SK-N-SH (cell line): ENCODE results near the gene MICALL1. TPM values are rescaled to one million over a fixed set of nuclear protein-coding genes. Genes with fewer than 3 reads are reported as not detected.

Experiments
- CTCF ChIA-PET: fragments of 300-600, 350-600 bp; formaldehyde crosslinking; extraction: SDS; loops from one replicate; lab custom pipeline; 2021; lab: Yijun Ruan, JAX
- POLR2A ChIA-PET: fragments of 350-600 bp; sonication (Branson Sonifier 250); formaldehyde crosslinking; extraction: SDS; loops from one replicate; lab custom pipeline; 2020; ENCODE audit warnings: antibody characterized with exemption, inconsistent platforms; lab: Yijun Ruan, JAX
- DNase-seq: peaks from one replicate; pipeline ENCODE4 v3.0.0; 2012
- H2AFZ ChIP-seq: fragments of 200-600 bp; sonication (generic); 2 replicates; pipeline ENCODE4 v1.8.1; 2016; ENCODE audit warnings: antibody characterized with exemption, mild to moderate bottlenecking, low read depth
- H3F3A ChIP-seq: fragments of 200-600 bp; sonication (generic); replicated peaks from 2 replicates; pipeline ENCODE3; 2016; ENCODE audit warnings: antibody characterized with exemption, mild to moderate bottlenecking; ENCODE audit not compliant: insufficient read depth
- H3K27ac ChIP-seq, 2 experiments: fragments of 200-500 bp in 1 of 2; fragments of 200-600 bp in 1 of 2; sonication (Bioruptor generic) in 1 of 2; sonication (generic), shearing (Covaris generic) in 1 of 2; 2 replicates each; pipeline versions ENCODE4 v1.5.1 to v1.6.1; 2014 to 2016; ENCODE audit warnings: low read depth in 2 of 2, inconsistent platforms in 1 of 2, low read length in 1 of 2, mild to moderate bottlenecking in 1 of 2, mixed read lengths in 1 of 2
- H3K27me3 ChIP-seq: fragments of 200-600 bp; sonication (generic), shearing (Covaris generic); 2 replicates; pipeline ENCODE4 v1.6.1; 2016; ENCODE audit warnings: mixed run types; ENCODE audit not compliant: insufficient read depth
- H3K36me3 ChIP-seq, 2 experiments: fragments of 200-500 bp in 1 of 2; fragments of 200-600 bp in 1 of 2; sonication (Bioruptor generic) in 1 of 2; sonication (generic) in 1 of 2; replicated peaks in 1 of 2; 2 replicates each; pipeline versions ENCODE3 to v1.5.1; 2014 to 2016; ENCODE audit warnings: low read length in 1 of 2, mild to moderate bottlenecking in 1 of 2; ENCODE audit not compliant: insufficient read depth in 2 of 2, control insufficient read depth in 1 of 2
- H3K4me1 ChIP-seq, 2 experiments: fragments of 200-500 bp in 1 of 2; fragments of 200-600 bp in 1 of 2; sonication (Bioruptor generic) in 1 of 2; sonication (generic), shearing (Covaris generic) in 1 of 2; 2 replicates each; pipeline versions ENCODE4 v1.5.1 to v1.6.1; 2014 to 2016; ENCODE audit warnings: low read depth in 1 of 2, low read length in 1 of 2, mixed run types in 1 of 2; ENCODE audit not compliant: insufficient read depth in 2 of 2, control insufficient read depth in 1 of 2
- H3K4me2 ChIP-seq: fragments of 200-600 bp; sonication (generic), shearing (Covaris generic); 2 replicates; pipeline ENCODE4 v1.6.1; 2017; ENCODE audit warnings: mixed run types
- H3K4me3 ChIP-seq, 2 experiments: fragments of 200-500 bp in 1 of 2; fragments of 200-600 bp in 1 of 2; sonication (Bioruptor generic) in 1 of 2; sonication (generic), shearing (Covaris generic) in 1 of 2; 2 replicates each; pipeline versions ENCODE4 v1.5.1 to v1.8.1; 2014 to 2016; ENCODE audit warnings: low read depth in 2 of 2, inconsistent platforms in 1 of 2, low read length in 1 of 2, mild to moderate bottlenecking in 1 of 2, mixed read lengths in 1 of 2, moderate library complexity in 1 of 2
- H3K79me2 ChIP-seq: fragments of 200-600 bp; sonication (generic); 2 replicates; pipeline ENCODE4 v1.8.1; 2017; ENCODE audit warnings: mild to moderate bottlenecking; ENCODE audit not compliant: insufficient read depth
- H3K9ac ChIP-seq: fragments of 200-600 bp; sonication (generic); 2 replicates; pipeline ENCODE4 v1.6.1; 2017; ENCODE audit warnings: mixed run types
- H3K9me2 ChIP-seq: fragments of 200-600 bp; sonication (generic); 2 replicates; pipeline ENCODE4 v1.6.1; 2017; ENCODE audit warnings: mixed run types
- H3K9me3 ChIP-seq: fragments of 200-600 bp; sonication (generic); 2 replicates; pipeline ENCODE4 v1.6.1; 2017; ENCODE audit warnings: mixed run types, mild to moderate bottlenecking, moderate library complexity
- H4K20me1 ChIP-seq: fragments of 200-600 bp; sonication (generic); 2 replicates; pipeline ENCODE4 v1.6.1; 2017; ENCODE audit warnings: mild to moderate bottlenecking, mixed run types; ENCODE audit not compliant: insufficient read depth
- ELF1 ChIP-seq: IDR thresholded peaks from 2 replicates; pipeline ENCODE4 v1.4.0; 2012
- GATA2 ChIP-seq: sonication (generic); formaldehyde crosslinking; IDR thresholded peaks from 2 replicates; pipeline ENCODE4 v1.5.0; 2020; ENCODE audit warnings: mild to moderate bottlenecking, missing genetic modification reagents
- MXI1 ChIP-seq: IDR thresholded peaks from 2 replicates; pipeline ENCODE4 v1.6.1; 2012; ENCODE audit warnings: mild to moderate bottlenecking, low read depth, low read length, improper control_type of control experiment
- NFIC ChIP-seq: IDR thresholded peaks from 2 replicates; pipeline ENCODE4 v1.4.0; 2012; ENCODE audit warnings: borderline replicate concordance
- REST ChIP-seq: IDR thresholded peaks from 2 replicates; pipeline ENCODE4 v1.6.1; 2012; ENCODE audit warnings: mild to moderate bottlenecking, low read depth, low read length, moderate library complexity
- RFX5 ChIP-seq: IDR thresholded peaks from 2 replicates; pipeline ENCODE4 v1.6.1; 2012; ENCODE audit warnings: mild to moderate bottlenecking, improper control_type of control experiment, low read length
- RXRA ChIP-seq: IDR thresholded peaks from 2 replicates; pipeline ENCODE4 v1.4.0; 2012; ENCODE audit warnings: low read depth, mild to moderate bottlenecking, borderline replicate concordance
- SMC3 ChIP-seq: IDR thresholded peaks from 2 replicates; pipeline ENCODE4 v1.6.1; 2012; ENCODE audit warnings: low read depth, low read length, improper control_type of control experiment
- TAF1 ChIP-seq: IDR thresholded peaks from 2 replicates; pipeline ENCODE4 v1.6.1; 2012; ENCODE audit warnings: low read depth, mild to moderate bottlenecking, low read length, moderate library complexity, borderline replicate concordance
- TEAD4 ChIP-seq: IDR thresholded peaks from 2 replicates; pipeline ENCODE4 v1.4.0; 2012; ENCODE audit warnings: mild to moderate bottlenecking, borderline replicate concordance; ENCODE audit not compliant: insufficient read depth
- USF1 ChIP-seq: IDR thresholded peaks from 2 replicates; pipeline ENCODE4 v1.4.0; 2012; ENCODE audit warnings: low read depth, borderline replicate concordance
- WGBS: methylation state at CpG from one replicate; pipeline ENCODE4 v1.1.6; 2017; ENCODE audit warnings: low lambda C conversion rate; 5-methylcytosine and 5-hydroxymethylcytosine counted together
- polyA plus RNA-seq, 3 experiments: library from polyadenylated mRNA; depleted of rRNA; stranded (reverse); fragments of >200 nt; gene quantifications; 2 replicates each; pipeline ENCODE4 v1.2.3, GENCODE V29; 2012
- TF ChIP-seq, protein P1 (sequence below): fragments of 150-350 bp; IDR thresholded peaks from 2 replicates; pipeline ENCODE4 v1.6.1; 2017; ENCODE audit warnings: antibody characterized with exemption, low read length, low read depth, borderline replicate concordance

Gene MICALL1
- polyA plus RNA-seq, 1 of the 3 experiments (the other 2 are of a cell fraction): 12.9 TPM

GRCh38 chr22:37893583-37893983, 12.5 kb upstream of the MICALL1 start:
- Histone ChIP-seq H3K27me3 (no peaks in the 10 kb centered on the region), H3K9ac (no peak overlapping the region), H3K4me3 (no peak overlapping the region), H3K4me1 (peaks cover 4 to 13% of the 10 kb centered on the region in 2 experiments; a peak in 2 of 4 replicates), H3K79me2 (no peaks in the 10 kb centered on the region), H3K9me2 (no peaks in the 10 kb centered on the region), H3K4me2 (no peak overlapping the region), H4K20me1 (no peaks in the 10 kb centered on the region), H3K9me3 (no peaks in the 10 kb centered on the region), H3F3A (peaks cover 12% of the 10 kb centered on the region), H3K27ac (no peak overlapping the region; a peak in 1 of 4 replicates), H2AFZ (no peak overlapping the region), H3K36me3 (peaks cover 19 to 29% of the 10 kb centered on the region in 2 experiments)
- CTCF ChIA-PET: interaction anchor here (0.8 to 5.5 kb wide), 2 partner anchors 12 to 76 kb away, joined by 3 to 16 read pairs; partner anchors contain the start of gene MICALL1
- no peak for DNase-seq
- TF ChIP-seq SMC3 (no peak), TAF1 (no peak), RXRA (no peak), USF1 (no peak), TEAD4 (no peak), GATA2 (CRISPR knock-in tag) (no peak), NFIC (no peak), ELF1 (no peak), RFX5 (no peak), REST (no peak), MXI1 (no peak)
- TF ChIP-seq, protein P1, sequence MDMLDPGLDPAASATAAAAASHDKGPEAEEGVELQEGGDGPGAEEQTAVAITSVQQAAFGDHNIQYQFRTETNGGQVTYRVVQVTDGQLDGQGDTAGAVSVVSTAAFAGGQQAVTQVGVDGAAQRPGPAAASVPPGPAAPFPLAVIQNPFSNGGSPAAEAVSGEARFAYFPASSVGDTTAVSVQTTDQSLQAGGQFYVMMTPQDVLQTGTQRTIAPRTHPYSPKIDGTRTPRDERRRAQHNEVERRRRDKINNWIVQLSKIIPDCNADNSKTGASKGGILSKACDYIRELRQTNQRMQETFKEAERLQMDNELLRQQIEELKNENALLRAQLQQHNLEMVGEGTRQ: no peak
- 95% methylated on average over 5 of the region's 5 CpGs for WGBS
- POLR2A ChIA-PET: interaction anchor here (1.3 to 1.5 kb wide), 2 partner anchors 12 to 50 kb away, joined by 4 to 6 read pairs; partner anchors contain the start of genes ANKRD54 and MICALL1
